ENCODE results near the gene TSPAN1.

TSPAN1 gene

DNA sequence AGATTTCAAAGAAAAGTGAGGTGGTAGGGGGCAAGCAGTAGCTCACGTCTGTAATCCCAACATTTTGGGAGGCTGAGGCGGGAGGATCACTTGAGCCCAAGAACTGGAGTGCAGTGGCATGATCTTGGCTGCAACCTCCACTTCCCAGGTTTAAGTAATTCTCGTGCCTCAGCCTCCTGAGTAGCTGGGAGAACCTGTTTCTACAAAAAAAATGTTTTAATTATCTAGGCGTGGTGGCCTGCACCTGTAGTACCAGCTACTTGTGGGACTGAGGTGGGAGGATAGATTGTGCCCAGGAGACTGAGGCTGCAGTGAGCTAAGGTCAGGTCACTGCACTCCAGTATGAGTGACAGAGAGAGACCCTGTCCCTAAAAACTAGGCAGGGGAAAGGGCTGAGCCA lies 2.6 kb upstream of the TSPAN1 start:
- TF ChIP-seq PAX5 (IDR thresholded peaks at IDR 0.05; ENCODE audit: insufficient read depth, low read length, severe bottlenecking), result no peak
- TF ChIP-seq POLR2A (IDR thresholded peaks at IDR 0.05; ENCODE audit: low read depth, low read length), result no peak
- no peak for TF ChIP-seq TAF1 (IDR thresholded peaks at IDR 0.05; ENCODE audit: low read depth, low read length)
- TF ChIP-seq SPI1 (IDR thresholded peaks at IDR 0.05; ENCODE audit: low read depth, low read length), result no peak
- DNase-seq (ENCODE audit: insufficient read length, low spot score) (no peak), FAIRE-seq (no peak)

DNA sequence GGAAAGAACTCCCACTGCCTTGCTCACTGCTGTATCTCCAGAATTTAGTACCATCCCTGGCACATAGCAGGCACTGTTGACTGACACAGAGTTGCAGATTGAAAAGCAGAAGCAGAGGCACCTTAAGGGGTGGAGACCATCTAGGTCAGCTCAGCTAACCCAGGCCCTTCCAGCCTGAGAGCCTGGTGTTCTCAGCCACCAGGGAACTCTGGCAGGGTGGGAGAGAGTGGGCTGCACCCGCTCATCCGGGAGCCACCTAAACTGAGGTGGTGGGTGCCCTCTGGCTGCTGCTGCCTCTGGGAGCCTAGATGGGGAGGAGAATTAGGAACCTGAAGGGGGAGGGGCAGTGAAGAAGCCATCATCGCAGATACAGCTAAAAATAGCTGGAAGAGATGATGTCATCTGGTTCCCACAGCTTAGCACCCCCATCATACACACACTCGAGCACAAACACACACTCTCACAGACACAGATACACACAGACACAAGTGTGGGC lies 1.5 kb upstream of the TSPAN1 start:
- FAIRE-seq (peak; percentile 9), DNase-seq (ENCODE audit: insufficient read length, low spot score) (no peak)
- TF ChIP-seq TAF1 (IDR thresholded peaks at IDR 0.05; ENCODE audit: low read depth, low read length), result no peak
- no peak for TF ChIP-seq POLR2A (IDR thresholded peaks at IDR 0.05; ENCODE audit: low read depth, low read length)
- TF ChIP-seq POLR2AphosphoS5 (IDR thresholded peaks at IDR 0.05; ENCODE audit: low read depth, low read length), result no peak
- TF ChIP-seq PAX5 (IDR thresholded peaks at IDR 0.05; ENCODE audit: insufficient read depth, low read length, severe bottlenecking), result no peak
- TF ChIP-seq SPI1 (IDR thresholded peaks at IDR 0.05; ENCODE audit: low read depth, low read length), result no peak
- no peak for TF ChIP-seq POU2F2 (IDR thresholded peaks at IDR 0.05; ENCODE audit: low read depth, low read length)

DNA sequence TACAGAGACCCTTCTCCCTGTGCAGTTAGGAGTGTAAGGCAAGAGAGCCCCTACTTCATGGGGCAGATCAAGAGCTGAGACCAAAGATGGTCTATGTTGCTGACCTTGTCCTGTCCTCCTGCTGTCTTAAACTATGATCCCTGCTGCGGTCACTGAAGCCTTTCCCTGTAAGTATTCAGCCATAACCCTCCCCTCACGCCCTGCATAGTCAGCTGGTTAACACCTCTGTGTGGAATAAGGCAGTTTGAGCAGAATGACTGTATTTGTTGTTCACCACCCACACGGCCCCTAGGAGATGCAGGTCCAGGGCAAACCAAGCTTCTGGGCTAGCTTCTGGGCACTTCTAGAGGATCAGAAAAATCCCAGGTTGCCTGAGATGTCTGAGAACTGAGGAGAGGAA lies 356 bp downstream of the TSPAN1 start:
- TF ChIP-seq POLR2A (IDR thresholded peaks at IDR 0.05; ENCODE audit: low read depth, low read length), result no peak
- TF ChIP-seq POU2F2 (IDR thresholded peaks at IDR 0.05; ENCODE audit: low read depth, low read length), result no peak
- no peak for TF ChIP-seq POLR2AphosphoS5 (IDR thresholded peaks at IDR 0.05; ENCODE audit: low read depth, low read length)
- TF ChIP-seq PAX5 (IDR thresholded peaks at IDR 0.05; ENCODE audit: insufficient read depth, low read length, severe bottlenecking), result no peak
- no peak for TF ChIP-seq TAF1 (IDR thresholded peaks at IDR 0.05; ENCODE audit: low read depth, low read length)
- no peak for TF ChIP-seq SPI1 (IDR thresholded peaks at IDR 0.05; ENCODE audit: low read depth, low read length)
- FAIRE-seq (no peak), DNase-seq (ENCODE audit: insufficient read length, low spot score) (no peak)

DNA sequence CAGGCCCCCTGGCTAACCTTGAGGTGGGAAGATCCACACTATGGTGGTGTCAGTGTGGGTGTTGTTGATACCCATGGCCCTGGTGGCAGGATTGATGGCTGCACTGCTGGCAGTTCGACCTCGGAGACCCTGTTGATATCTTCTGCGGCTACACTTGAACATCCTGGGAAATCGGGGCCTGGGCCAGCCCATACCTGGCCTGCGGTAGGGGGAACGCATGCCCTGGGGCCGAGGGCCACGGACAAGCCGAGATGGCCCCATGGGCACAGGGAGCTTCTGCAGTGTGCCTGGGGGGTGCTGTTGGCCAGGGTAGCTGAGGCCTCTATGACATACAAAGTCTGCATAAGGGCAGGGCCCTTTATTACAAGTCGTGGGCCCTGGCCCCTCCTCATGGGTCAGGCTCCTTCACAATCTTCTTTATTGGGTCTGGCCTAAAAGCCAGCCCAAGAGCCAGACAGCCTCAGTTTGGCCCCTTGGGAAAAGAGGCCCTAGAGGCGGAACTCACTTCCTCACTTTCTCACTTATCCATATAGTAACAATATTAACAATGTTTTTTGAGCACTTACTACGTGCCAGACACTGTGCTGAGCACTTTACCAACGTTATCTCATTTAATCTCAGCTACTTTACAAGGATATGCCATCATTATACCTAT lies 1.5 kb downstream of the TSPAN1 start, which contains the start of gene P3R3URF:
TSS of gene P3R3URF (minus strand) at position 278 of the 655 bp plus-strand sequence. CDS start at position 261, 17 bp downstream.
- DNase-seq (ENCODE audit: insufficient read length, low spot score) (no peak), FAIRE-seq (no peak)
- TF ChIP-seq PAX5 (IDR thresholded peaks at IDR 0.05; ENCODE audit: insufficient read depth, low read length, severe bottlenecking) (no peak), SPI1 (IDR thresholded peaks at IDR 0.05; ENCODE audit: low read depth, low read length) (no peak), POLR2A (IDR thresholded peaks at IDR 0.05; ENCODE audit: low read depth, low read length) (no peak), POU2F2 (IDR thresholded peaks at IDR 0.05; ENCODE audit: low read depth, low read length) (no peak), POLR2AphosphoS5 (IDR thresholded peaks at IDR 0.05; ENCODE audit: low read depth, low read length) (no peak), TAF1 (IDR thresholded peaks at IDR 0.05; ENCODE audit: low read depth, low read length) (no peak)

DNA sequence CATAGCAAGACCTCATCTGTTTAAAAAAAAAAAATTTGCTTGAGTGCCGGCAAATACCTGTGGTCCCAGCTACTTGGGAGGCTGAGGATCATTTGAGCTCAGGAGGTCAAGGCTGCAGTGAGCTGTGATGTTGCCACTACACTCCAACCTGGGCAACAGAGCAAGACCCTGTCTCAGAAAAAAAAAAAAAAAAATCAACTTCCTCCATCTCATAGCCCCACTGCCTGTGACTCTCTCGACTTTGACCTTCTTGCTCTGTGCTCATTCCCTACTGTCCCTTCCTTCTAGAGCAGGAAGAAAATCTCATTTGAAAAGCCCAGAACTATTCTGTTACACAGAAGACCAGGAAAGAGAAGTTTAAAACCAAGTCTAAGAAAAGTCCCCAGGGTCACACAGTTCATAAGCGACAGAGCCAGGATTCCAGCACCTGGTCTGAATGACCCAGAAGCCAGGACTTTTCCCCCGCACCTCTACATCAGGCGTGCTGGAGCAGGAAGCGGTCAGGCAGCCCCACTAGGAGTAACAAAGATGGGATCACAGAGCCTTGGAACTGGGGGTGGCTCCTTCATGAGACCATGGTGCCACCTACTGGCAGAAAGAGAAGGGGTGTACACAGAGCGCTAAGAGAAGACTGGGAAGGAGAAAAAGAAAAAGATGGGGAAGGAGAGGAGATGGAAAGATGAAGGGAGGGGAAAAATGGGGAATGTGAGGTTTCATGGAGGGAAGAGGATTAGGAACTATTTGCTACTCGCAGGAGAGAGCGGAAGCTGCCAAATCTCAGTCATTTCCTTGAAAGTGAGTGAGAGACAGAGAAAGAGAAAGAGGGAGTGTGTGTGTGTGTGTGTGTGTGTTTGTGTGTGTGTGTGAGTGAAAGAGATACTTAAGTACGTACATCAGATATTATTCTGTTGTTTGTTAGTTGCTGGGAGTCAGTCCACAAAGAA lies 4.5 kb downstream of the TSPAN1 start:
- FAIRE-seq (peak; percentile 58), DNase-seq (ENCODE audit: insufficient read length, low spot score) (no peak)
- no peak for TF ChIP-seq POLR2A (IDR thresholded peaks at IDR 0.05; ENCODE audit: low read depth, low read length)
- no peak for TF ChIP-seq TAF1 (IDR thresholded peaks at IDR 0.05; ENCODE audit: low read depth, low read length)
- TF ChIP-seq SPI1 (IDR thresholded peaks at IDR 0.05; ENCODE audit: low read depth, low read length), result no peak
- TF ChIP-seq PAX5 (IDR thresholded peaks at IDR 0.05; ENCODE audit: insufficient read depth, low read length, severe bottlenecking), result no peak
- TF ChIP-seq POU2F2 (IDR thresholded peaks at IDR 0.05; ENCODE audit: low read depth, low read length), result no peak

DNA sequence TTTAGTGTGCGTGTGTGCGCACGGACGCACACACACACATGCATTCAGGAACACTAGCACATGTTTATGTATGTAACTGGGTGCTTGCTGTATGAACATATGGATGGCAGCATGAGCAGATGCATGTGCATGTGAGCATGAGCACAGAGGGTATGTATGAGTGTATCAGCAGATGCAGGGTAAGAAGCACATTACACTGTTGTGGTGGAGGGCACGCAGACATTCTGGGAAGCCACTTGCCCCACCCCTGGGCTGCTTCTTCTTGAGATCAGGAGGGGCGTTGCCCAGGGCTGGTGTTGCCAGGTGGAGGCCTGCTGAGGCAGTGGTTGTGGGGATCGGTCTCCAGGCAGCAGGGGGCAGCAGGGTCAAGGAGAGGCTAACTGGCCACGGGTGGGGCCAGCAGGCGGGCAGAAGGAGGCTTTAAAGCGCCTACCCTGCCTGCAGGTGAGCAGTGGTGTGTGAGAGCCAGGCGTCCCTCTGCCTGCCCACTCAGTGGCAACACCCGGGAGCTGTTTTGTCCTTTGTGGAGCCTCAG lies 5.3 kb downstream of the TSPAN1 start:
- DNase-seq (ENCODE audit: insufficient read length, low spot score) (no peak), FAIRE-seq (peak; percentile 38)
- TF ChIP-seq TAF1 (IDR thresholded peaks at IDR 0.05; ENCODE audit: low read depth, low read length) (no peak), POU2F2 (IDR thresholded peaks at IDR 0.05; ENCODE audit: low read depth, low read length) (no peak), PAX5 (IDR thresholded peaks at IDR 0.05; ENCODE audit: insufficient read depth, low read length, severe bottlenecking) (no peak), SPI1 (IDR thresholded peaks at IDR 0.05; ENCODE audit: low read depth, low read length) (no peak), POLR2A (IDR thresholded peaks at IDR 0.05; ENCODE audit: low read depth, low read length) (no peak), POLR2AphosphoS5 (IDR thresholded peaks at IDR 0.05; ENCODE audit: low read depth, low read length) (no peak)

DNA sequence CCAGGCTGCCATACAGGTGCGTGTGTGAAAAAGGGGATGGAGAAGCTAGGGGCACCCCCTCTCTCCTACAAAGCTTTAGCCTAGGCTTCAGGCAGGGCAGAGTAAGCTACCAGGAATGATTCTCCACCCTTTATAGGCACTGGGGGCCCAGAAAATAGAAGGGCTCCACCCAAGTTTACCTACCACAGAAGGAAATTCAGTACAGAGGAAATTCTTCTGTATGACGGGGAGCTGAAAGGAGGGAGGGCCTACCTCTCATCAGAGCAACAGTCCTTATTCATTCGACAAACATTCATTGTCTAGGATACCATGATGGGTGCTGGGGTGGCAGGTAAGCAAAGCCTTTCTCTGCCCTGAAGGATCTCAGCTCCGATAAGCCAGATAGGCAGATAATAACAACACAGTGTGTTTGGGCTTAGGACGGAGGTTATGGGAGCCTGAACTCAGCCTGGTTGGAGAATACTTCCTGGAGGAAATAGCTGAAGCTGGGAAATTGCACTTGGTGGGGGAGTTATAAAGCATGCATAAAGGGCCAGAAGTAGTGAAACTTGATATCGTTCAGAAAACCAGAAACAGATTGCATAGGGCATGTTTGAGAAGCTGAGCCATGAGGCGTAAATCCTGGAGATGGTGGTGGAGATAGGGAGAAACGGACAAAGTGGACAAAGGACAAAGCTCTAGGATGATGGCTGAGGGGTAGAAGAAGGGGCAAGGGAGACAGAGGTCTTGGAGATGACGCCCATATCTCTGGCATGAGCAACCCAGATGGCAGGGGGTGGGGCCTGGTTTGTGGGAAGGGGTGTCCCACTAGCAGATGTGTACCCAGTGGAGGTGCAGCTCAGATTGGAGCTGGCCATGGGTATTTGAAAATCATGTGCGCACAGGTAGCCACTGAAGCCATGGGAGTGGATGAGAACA lies 6.7 kb downstream of the TSPAN1 start:
- FAIRE-seq (no peak), DNase-seq (ENCODE audit: insufficient read length, low spot score) (no peak)
- no peak for TF ChIP-seq PAX5 (IDR thresholded peaks at IDR 0.05; ENCODE audit: insufficient read depth, low read length, severe bottlenecking)
- TF ChIP-seq POU2F2 (IDR thresholded peaks at IDR 0.05; ENCODE audit: low read depth, low read length), result no peak
- TF ChIP-seq POLR2AphosphoS5 (IDR thresholded peaks at IDR 0.05; ENCODE audit: low read depth, low read length), result no peak
- no peak for TF ChIP-seq SPI1 (IDR thresholded peaks at IDR 0.05; ENCODE audit: low read depth, low read length)
- no peak for TF ChIP-seq POLR2A (IDR thresholded peaks at IDR 0.05; ENCODE audit: low read depth, low read length)
- no peak for TF ChIP-seq TAF1 (IDR thresholded peaks at IDR 0.05; ENCODE audit: low read depth, low read length)

DNA sequence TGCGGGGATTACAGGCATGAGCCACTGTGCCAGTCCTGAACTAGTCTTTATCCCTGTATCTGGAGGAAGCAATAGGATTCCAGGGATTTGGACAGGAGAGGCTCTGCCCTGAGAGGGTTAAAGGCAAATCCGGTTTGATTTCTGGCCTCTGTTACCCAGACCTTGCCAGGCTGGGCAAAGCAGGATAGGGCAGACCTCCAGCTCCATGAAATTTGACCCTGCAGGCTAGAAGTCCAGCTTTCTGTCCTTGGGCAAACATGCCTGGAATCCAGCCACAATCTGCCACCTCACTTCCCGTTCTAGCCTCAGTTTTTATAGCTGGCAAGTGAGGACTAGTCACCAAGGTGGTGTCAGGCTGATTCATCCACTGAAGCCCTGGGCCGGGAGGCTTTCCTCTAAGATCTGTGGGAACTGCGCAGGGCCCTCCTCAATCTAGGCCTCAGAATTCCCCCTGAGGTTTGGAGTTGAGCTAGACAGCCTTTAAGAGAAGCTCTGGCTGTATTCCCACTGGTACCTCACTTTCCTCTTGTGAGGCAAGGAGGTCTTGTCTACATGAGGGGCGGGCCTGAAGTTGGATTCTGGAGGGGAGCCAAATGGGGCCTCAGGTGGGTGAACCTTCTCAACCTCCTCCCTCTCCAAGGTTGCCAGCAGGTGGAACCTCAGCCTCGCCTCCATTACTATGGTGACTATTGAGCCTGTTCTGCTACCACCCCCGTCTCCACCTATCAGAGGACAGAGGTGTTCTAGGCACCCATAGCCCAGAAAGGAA lies 8.4 kb downstream of the TSPAN1 start:
- FAIRE-seq, result no peak
- no peak for DNase-seq (ENCODE audit: insufficient read length, low spot score)
- no peak for TF ChIP-seq POU2F2 (IDR thresholded peaks at IDR 0.05; ENCODE audit: low read depth, low read length)
- no peak for TF ChIP-seq POLR2A (IDR thresholded peaks at IDR 0.05; ENCODE audit: low read depth, low read length)
- no peak for TF ChIP-seq POLR2AphosphoS5 (IDR thresholded peaks at IDR 0.05; ENCODE audit: low read depth, low read length)
- TF ChIP-seq PAX5 (IDR thresholded peaks at IDR 0.05; ENCODE audit: insufficient read depth, low read length, severe bottlenecking), result no peak
- TF ChIP-seq SPI1 (IDR thresholded peaks at IDR 0.05; ENCODE audit: low read depth, low read length), result no peak
